ENCODE results near the gene ASXL1.

The ASXL1 gene

DNA sequence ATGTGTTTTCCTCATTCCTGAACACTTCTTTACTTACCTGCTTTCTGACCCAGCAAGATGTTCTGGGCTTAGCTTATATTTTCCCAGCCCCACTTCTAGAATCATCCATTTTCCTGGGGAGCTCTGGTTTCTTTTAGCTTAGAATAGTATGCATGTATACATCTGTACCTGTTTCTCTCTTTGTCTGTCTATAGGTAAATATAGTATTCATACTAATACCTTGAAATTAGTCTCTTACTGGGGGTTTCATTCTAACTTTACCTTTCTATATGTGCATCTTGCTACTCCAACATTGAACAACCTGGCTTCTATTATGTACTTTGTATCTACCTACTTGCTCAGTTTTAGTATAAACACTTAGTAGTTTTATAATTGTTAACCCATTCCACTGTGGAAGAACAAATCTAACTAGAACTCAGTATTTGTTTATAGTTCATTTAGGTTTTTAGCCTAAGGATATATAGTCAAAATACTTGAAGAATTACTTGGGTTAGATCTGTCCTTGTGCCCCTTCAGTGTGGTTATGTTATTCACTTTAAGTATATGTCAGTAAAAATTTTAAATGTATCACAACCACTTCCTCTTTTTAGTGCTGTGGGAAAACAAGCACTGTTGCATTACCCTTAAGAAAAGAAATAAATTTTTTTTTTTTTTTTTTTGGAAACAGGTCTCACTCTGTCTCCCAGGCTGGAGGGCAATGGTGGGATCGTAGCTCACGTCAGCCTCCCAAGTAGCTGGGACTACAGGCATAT, 54.0 kb downstream of the ASXL1 start:
- no peak for DNase-seq

GRCh38 chr20:32415494-32415893, 57.4 kb downstream of the ASXL1 start:
- no peak for DNase-seq

GRCh38 chr20:32416206-32416605, 58.1 kb downstream of the ASXL1 start:
- no peak for DNase-seq

GRCh38 chr20:32418376-32418775, 60.2 kb downstream of the ASXL1 start:
- DNase-seq = no peak

DNA sequence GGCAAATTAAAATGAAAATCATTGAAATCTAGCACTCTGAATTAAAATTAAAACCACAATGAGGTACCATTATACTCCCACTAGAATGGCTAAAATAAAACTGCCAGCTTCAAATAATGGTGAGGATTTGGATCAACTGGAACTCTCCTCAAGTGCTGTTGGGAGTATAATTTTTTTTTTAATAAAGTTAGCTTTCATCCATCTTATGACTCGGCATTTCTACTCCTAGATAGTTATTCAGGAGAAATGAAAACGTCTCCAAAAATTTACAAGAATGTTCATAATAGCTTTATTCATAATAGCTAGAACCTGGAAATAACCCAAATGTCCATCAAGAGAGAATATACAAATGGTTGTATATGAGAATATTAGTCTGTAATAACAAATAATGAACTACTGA, 63.2 kb downstream of the ASXL1 start:
- no peak for DNase-seq

GRCh38 chr20:32427996-32428395, 69.9 kb downstream of the ASXL1 start:
- no peak for DNase-seq

GRCh38 chr20:32429343-32429742, 71.2 kb downstream of the ASXL1 start:
- no peak for DNase-seq

DNA sequence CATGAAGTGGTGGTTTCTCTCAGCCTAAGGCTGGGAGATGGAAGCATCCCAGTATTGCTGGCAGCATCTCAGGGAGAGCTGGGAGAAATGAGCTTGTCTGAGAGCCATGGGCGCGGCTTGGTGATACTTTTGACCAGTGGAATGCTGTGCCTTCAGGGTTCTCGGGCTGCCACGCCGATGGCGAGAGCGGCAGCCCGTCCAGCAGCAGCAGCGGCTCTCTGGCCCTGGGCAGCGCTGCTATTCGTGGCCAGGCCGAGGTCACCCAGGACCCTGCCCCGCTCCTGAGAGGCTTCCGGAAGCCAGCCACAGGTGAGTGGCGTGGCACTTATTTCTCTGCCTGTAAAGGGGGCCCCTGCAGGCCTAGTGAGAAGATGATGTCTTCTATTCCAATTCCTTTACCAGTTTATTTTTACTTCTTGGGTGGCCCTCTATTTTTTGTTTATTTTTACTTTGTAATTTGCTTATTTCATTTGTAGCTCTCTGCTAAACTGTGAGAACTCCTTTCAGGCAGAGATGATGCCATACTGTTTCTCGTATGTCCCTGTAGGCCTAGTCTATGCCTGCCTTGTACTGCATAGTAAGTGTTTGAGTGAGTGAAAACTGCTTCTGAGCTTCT, 71.7 kb downstream of the ASXL1 start:
- DNase-seq = no peak

DNA sequence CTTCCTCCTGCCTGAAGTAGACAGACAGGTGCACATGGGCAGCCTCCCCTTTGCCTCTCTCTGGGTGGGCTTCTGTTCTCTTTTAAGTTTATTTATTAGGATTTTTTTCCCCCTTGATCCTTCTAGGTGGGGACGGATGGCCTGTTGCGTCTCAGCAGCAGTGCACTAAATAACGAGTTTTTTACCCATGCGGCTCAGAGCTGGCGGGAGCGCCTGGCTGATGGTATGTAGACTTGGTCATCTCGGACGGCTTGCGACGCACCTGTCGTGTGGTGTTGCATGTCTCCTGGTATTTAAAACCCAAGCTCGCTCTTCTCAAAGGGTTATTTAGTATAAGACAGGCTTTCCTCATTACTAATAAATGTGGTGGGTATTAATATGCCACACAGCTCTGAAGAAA, 73.3 kb downstream of the ASXL1 start:
- no peak for DNase-seq

- DNase-seq = no peak
These were observed 74.1 kb downstream of the ASXL1 start for GRCh38 chr20:32432277-32432676.

DNA sequence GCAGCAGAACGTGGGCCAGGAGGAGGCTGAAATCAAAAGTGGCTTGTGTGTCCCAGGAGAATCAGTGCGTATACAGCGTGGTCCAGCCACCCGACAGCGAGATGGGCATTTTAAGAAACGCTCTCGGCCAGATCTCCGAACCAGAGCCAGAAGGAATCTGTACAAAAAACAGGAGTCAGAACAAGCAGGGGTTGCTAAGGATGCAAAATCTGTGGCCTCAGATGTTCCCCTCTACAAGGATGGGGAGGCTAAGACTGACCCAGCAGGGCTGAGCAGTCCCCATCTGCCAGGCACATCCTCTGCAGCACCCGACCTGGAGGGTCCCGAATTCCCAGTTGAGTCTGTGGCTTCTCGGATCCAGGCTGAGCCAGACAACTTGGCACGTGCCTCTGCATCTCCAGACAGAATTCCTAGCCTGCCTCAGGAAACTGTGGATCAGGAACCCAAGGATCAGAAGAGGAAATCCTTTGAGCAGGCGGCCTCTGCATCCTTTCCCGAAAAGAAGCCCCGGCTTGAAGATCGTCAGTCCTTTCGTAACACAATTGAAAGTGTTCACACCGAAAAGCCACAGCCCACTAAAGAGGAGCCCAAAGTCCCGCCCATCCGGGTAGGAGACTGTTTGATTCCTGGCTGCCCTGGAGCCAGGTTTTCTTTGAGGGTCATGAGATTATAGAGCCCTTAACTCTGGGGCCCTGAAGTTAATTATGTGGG, 75.3 kb downstream of the ASXL1 start:
- no peak for DNase-seq

DNA sequence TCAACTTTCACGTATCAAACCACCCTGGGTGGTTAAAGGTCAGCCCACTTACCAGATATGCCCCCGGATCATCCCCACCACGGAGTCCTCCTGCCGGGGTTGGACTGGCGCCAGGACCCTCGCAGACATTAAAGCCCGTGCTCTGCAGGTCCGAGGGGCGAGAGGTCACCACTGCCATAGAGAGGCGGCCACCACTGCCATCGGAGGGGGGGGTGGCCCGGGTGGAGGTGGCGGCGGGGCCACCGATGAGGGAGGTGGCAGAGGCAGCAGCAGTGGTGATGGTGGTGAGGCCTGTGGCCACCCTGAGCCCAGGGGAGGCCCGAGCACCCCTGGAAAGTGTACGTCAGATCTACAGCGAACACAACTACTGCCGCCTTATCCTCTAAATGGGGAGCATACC, 76.3 kb downstream of the ASXL1 start:
- DNase-seq = no peak

DNA sequence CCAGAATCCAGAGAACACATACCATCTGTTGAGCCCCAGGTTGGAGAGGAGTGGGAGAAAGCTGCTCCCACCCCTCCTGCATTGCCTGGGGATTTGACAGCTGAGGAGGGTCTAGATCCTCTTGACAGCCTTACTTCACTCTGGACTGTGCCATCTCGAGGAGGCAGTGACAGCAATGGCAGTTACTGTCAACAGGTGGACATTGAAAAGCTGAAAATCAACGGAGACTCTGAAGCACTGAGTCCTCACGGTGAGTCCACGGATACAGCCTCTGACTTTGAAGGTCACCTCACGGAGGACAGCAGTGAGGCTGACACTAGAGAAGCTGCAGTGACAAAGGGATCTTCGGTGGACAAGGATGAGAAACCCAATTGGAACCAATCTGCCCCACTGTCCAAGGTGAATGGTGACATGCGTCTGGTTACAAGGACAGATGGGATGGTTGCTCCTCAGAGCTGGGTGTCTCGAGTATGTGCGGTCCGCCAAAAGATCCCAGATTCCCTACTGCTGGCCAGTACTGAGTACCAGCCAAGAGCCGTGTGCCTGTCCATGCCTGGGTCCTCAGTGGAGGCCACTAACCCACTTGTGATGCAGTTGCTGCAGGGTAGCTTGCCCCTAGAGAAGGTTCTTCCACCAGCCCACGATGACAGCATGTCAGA, 77.4 kb downstream of the ASXL1 start:
- no peak for DNase-seq

GRCh38 chr20:32436142-32436861, 78.2 kb downstream of the ASXL1 start:
- DNase-seq = no peak

DNA sequence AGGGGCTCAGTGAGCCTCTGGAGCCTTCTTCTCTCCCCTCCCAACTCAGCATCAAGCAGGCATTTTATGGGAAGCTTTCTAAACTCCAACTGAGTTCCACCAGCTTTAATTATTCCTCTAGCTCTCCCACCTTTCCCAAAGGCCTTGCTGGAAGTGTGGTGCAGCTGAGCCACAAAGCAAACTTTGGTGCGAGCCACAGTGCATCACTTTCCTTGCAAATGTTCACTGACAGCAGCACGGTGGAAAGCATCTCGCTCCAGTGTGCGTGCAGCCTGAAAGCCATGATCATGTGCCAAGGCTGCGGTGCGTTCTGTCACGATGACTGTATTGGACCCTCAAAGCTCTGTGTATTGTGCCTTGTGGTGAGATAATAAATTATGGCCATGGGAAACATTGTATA, 78.8 kb downstream of the ASXL1 start:
- DNase-seq = no peak

DNA sequence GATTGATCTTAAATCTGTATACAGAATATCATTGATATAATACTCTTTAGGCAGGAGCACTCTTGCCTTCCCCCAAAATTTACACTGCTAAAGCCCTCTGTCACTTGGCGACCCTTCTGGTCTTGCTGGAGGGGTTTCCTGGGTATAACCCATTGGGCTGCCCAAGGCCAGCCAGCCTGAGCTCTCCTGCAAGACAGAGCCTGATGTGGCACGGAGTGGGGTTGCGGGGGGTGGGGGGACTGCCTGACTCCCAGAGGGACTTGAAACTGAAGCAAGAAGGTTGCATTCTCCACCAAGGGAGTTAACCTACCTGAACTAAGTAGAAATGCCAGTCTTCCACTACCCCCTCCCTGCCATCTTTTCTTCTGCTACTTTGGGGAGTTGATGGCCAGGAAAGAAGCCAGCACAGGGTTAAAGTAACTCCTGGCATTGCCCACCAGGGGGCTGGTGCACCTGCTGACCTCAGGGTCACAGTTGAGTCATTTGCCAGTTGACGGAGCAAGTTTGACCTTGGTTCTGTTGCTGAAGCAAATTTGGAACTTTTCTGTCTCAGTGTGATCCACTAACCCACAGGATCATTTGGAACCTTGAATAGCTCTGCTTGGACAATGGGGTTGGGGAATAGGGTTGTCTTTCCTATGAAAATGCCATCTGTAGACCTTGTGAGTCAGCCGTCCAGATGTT, 79.4 kb downstream of the ASXL1 start:
- DNase-seq = no peak

DNA sequence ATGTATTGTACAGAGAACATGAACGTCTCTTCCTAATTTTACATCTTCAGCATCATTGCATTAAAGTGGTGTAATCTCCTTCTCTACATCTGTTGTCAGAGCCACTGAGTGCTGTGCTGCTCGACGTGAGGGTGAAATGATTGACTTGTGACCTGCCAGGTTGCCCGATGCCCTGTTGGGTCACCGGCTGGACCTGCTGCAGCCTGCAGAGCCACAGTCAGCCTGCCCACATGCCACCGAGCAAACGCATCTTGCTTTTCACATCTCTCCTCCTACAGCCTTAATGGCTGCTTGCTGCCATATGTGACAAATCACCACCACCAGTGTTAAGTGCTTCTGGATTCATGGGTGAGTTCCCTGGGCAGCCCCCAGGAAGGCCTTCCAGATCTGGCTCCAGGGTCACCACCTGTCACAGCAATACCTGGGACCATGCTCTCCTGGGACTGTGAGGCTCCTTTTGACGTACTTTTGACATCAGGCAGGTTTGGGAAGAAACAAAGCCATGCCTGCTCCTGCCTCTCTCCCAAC, 80.3 kb downstream of the ASXL1 start:
- no peak for DNase-seq

GRCh38 chr20:32439132-32439829, 81.2 kb downstream of the ASXL1 start:
- no peak for DNase-seq

GRCh38 chr20:32440069-32440757, 82.1 kb downstream of the ASXL1 start:
- no peak for DNase-seq

GRCh38 chr20:32440758-32441078, 82.6 kb downstream of the ASXL1 start:
- DNase-seq = no peak

DNA sequence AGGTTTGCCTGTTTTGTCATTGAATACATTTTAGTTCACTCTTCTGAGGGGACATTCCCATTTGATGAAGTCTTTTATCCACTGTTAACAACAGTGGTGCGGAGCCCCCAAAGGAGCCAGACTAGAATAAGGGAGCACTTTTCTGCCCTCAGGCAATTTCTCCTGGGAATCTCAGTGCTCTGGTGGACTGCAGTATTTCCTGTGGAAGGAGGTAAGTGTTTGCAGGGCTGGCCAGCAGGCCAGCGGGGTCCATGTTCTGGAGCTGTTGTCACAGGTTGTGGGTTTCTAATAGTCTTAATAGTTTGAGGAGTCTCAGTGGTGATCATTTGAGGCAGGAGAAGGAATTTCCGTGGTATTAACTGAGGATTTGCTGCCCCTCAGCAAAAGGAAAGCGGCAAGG, 83.5 kb downstream of the ASXL1 start:
- DNase-seq = no peak
